Small intestine (tissue), 7 donors: ENCODE data around the gene NQO2. TPM values are rescaled to one million over a fixed set of nuclear protein-coding genes. Genes with fewer than 3 reads are reported as not detected.

Source experiments
- DNase-seq, 2 donors: peaks; one replicate each; pipeline versions ENCODE4 v3.0.0 to v3.0.0-alpha.2; 2013
- FAIRE-seq: peaks from 2 replicates; lab custom pipeline; 2012; peaks lifted over from hg19 to GRCh38; lab: Jason Lieb, UNC
- H3K27ac ChIP-seq, 3 donors: one replicate each; pipeline ENCODE4 v1.5.1; 2013; ENCODE audit warnings: low read length in 2 of 3, mild to moderate bottlenecking in 2 of 3, control low read depth in 1 of 3, inconsistent platforms in 1 of 3, low read depth in 1 of 3, moderate library complexity in 1 of 3
- H3K27me3 ChIP-seq, 3 donors: one replicate each; pipeline ENCODE4 v1.6.1; 2013; ENCODE audit warnings: low read length in 3 of 3, inconsistent platforms in 1 of 3; ENCODE audit not compliant: control insufficient read depth in 3 of 3, insufficient read depth in 3 of 3
- H3K36me3 ChIP-seq, 3 donors: one replicate each; pipeline ENCODE4 v1.6.1; 2013; ENCODE audit warnings: low read length in 3 of 3, inconsistent platforms in 1 of 3, low read depth in 1 of 3, mild to moderate bottlenecking in 1 of 3, moderate library complexity in 1 of 3; ENCODE audit not compliant: control insufficient read depth in 3 of 3, insufficient read depth in 2 of 3
- H3K4me1 ChIP-seq, 3 donors: one replicate each; pipeline ENCODE4 v1.6.1; 2013; ENCODE audit warnings: low read length in 2 of 3, inconsistent platforms in 1 of 3, low read depth in 1 of 3, mild to moderate bottlenecking in 1 of 3, moderate library complexity in 1 of 3; ENCODE audit not compliant: control insufficient read depth in 3 of 3, insufficient read depth in 2 of 3
- H3K4me3 ChIP-seq, 3 donors: one replicate each; pipeline ENCODE4 v1.5.1; 2013; ENCODE audit warnings: low read length in 3 of 3, control low read depth in 1 of 3, inconsistent platforms in 1 of 3, low read depth in 1 of 3, mild to moderate bottlenecking in 1 of 3, moderate library complexity in 1 of 3
- H3K9me3 ChIP-seq, 2 donors: one replicate each; pipeline ENCODE4 v1.6.1; 2013; ENCODE audit warnings: low read depth in 1 of 2, low read length in 1 of 2; ENCODE audit not compliant: control insufficient read depth in 2 of 2, insufficient read depth in 1 of 2
- WGBS, 3 donors: extraction: QIAGEN DNeasy Blood & Tissue Kit; methylation state at CpG; one replicate each; pipeline ENCODE4 v1.1.7; 2013; 5-methylcytosine and 5-hydroxymethylcytosine counted together
- polyA plus RNA-seq, 4 donors: library from polyadenylated mRNA; stranded (reverse) in 3 of 4; unstranded in 1 of 4; fragments of 200-250 nt in 3 of 4; fragments of 120-200 nt in 1 of 4; gene quantifications; one replicate each; pipeline versions ENCODE4 v1.2.1 to v1.2.3, GENCODE V29; 2013
- donor health status: healthy with polysubstance abuse.
- donor health status: control.
- donor health status: control.
- donor health status: Bipolar disorder and iron deficiency.
- donor health status: healthy.

Gene NQO2
- polyA plus RNA-seq, 4 donors, result 23.2 to 84.5 (median 58.9) TPM

DNA sequence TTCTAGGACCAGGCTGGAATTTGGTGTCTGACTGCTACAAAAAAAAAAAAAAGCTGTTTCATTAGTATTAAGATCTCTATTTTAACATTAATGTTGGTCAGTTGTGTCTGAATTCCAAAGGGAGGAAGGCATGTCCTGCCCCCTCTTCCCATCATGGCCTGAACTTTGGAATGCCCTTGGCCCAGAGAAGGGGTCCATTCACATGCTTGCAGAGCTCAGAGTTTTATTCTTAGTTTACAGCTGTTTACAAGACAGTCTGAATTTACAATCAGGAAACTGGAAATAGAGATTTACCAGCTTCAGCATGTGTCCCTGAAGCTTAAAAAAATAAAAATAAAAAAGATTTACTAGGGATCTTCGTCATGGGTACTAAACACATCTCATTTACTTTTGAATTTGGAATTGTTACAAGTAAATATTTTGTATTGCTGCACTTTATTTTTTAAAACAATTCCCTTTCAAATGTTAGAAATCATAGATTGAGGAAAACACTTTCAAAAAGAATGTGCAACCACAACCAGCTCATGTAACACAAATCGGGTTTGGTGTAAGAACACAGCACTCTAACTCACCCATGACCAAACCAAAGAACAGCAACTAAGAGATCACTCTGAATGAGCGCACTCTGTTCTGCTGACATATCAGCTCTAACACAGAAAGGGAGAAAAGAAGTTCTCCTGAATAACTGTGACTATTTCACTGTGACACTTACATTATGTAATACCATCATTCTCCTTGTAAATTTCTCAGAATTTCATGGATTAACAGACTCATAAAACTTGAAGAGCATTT, 21.7 kb upstream of the NQO2 start:
- WGBS, 3 donors, result 76 to 85% (median 78%) methylated on average over 3 of the region's 3 CpGs
- H3K4me1 ChIP-seq, result peaks cover 10 to 43% (median 11%) of the 10 kb centered on the region in 3 donors
- DNase-seq (peak in 1 of 2 donors; percentile 62), FAIRE-seq (no peak)
- H3K9me3 ChIP-seq, result no peaks in the 10 kb centered on the region
- H3K36me3 ChIP-seq, result no peaks in the 10 kb centered on the region
- H3K27me3 ChIP-seq, result no peaks in the 10 kb centered on the region
- no peak overlapping the region for H3K4me3 ChIP-seq
- peak overlapping the region in 1 of 3 donors; percentile 48 for H3K27ac ChIP-seq

DNA sequence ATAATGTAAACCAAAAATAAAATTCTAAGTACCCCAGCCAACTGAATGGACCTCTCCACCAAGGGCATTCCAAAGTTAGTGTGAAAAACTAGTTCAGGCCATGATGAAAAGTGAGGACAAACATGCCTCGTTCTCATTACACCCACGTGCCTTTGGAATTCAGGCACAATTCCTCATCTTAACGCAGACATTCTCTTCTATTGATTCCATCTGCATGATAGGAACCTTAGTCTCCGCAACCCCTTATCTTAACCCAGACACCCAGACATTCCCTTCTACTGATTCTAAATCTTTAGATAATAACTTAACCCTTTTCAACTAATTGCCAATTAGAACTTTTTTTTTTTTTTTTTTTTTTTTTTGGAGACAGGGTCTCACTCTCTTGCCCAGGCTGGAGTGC, 20.8 kb upstream of the NQO2 start:
- Histone ChIP-seq H3K4me3 (no peak overlapping the region), H3K36me3 (no peaks in the 10 kb centered on the region), H3K9me3 (no peaks in the 10 kb centered on the region), H3K27ac (no peak overlapping the region), H3K4me1 (peaks cover 11 to 52% (median 13%) of the 10 kb centered on the region in 3 donors), H3K27me3 (no peaks in the 10 kb centered on the region)
- WGBS, 3 donors, result 80 to 83% (median 83%) methylated on average over 4 of the region's 4 CpGs
- FAIRE-seq (no peak), DNase-seq (no peak)

DNA sequence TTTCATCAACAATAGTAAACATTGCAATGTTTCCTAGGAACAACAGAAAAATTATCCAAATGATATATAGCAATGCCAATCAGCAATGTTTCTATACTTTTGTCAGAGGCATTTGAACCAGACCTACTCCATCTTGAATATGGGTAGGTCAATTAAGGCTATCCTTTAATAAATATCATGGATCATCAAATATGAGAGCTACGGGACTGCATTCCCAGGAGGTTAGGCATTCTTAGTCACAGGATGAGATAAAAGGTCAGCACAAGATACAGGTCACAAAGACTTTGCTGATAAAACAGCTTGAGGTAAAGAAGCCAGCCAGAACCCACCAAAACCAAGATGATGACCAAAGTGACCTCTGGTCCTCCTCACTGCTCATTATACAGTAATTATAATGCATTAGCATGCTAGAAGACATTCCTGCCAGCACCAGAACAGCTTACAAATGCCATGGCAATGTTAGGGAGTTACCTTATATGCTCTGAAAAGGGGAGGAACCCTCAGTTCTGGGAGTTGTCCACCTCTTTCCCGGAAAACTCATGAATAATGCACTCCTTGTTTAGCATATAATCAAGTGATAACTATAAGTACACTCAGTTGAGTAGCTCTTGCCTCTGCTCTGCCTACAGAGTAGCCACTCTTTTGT, 19.8 kb upstream of the NQO2 start:
- 15 to 51% (median 22%) methylated on average over 2 of the region's 2 CpGs for WGBS, 3 donors
- DNase-seq, result peak; percentile 72 to 83
- FAIRE-seq, result no peak
- Histone ChIP-seq H3K4me1 (peaks cover 11 to 59% (median 13%) of the 10 kb centered on the region in 3 donors), H3K36me3 (no peaks in the 10 kb centered on the region), H3K4me3 (no peak overlapping the region), H3K9me3 (no peaks in the 10 kb centered on the region), H3K27ac (peak overlapping the region; percentile 47 to 78 (median 71)), H3K27me3 (no peaks in the 10 kb centered on the region)

DNA sequence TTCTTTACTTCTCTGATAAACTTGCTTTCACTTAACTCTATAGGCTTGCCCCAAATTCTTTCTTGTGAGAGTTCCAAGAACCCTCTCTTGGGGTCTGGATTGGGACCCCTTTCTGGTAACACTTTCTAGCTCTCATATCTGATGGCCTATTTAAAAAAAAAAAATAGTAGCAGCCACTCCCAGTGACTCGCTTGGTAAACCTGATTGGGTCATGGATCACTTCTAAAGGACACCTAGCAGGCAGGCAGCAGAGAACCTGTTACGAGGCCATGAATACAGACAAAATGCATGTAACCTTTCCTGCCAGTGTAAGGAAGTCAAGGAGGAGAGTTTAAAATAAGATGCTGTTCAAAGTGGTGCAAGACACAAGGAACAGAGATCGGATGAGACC, 19.2 kb upstream of the NQO2 start:
- no peak overlapping the region for H3K4me3 ChIP-seq
- 31 to 70% (median 48%) methylated on average over 3 of the region's 3 CpGs for WGBS, 3 donors
- H3K27me3 ChIP-seq, result no peaks in the 10 kb centered on the region
- no peaks in the 10 kb centered on the region for H3K36me3 ChIP-seq
- H3K9me3 ChIP-seq, result no peaks in the 10 kb centered on the region
- peak overlapping the region; percentile 47 to 78 (median 71) for H3K27ac ChIP-seq
- no peak for FAIRE-seq
- peak in 1 of 2 donors; percentile 74 for DNase-seq
- H3K4me1 ChIP-seq, result peaks cover 11 to 64% (median 13%) of the 10 kb centered on the region in 3 donors

DNA sequence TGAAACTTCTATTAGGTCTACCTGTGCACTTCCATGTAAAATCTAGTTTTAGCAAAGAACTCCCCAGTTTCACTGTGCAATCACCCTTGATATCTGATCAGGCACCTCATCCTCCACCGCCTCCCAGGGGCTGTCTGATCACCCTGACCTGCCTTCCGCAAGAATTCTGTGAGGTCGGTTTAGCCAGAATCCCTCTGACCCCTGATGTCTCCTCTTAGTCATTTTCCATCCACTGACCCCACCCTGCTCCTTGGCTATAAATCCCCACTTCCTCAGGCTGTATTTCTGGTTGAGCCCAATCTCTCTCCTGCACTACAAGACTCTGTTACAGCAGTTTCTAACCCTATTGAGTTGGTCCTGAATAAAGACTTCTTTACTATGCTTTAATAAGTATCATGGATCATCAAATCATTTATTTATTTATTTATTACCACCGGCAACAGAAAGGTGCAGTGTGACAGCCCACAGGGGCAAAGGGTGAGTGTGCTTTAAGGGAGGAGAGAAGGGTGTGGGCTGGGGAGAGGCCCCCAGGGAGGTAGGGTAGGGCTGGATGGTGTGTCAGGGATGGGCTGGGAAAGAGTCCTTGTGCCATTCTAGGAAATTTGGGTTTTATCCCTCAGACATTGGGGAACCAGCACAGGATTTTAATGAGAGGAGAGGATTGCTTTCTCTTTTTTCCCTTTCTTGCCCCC, 17.1 kb upstream of the NQO2 start:
- FAIRE-seq (no peak), DNase-seq (peak; percentile 80 to 91)
- no peak overlapping the region for H3K4me3 ChIP-seq
- 27 to 51% (median 45%) methylated on average over 4 of the region's 4 CpGs for WGBS, 3 donors
- peak overlapping the region; percentile 65 to 88 (median 73) for H3K27ac ChIP-seq
- H3K36me3 ChIP-seq, result no peaks in the 10 kb centered on the region
- H3K4me1 ChIP-seq, result peaks cover 13 to 81% (median 17%) of the 10 kb centered on the region in 3 donors
- no peaks in the 10 kb centered on the region for H3K27me3 ChIP-seq
- H3K9me3 ChIP-seq, result no peaks in the 10 kb centered on the region

DNA sequence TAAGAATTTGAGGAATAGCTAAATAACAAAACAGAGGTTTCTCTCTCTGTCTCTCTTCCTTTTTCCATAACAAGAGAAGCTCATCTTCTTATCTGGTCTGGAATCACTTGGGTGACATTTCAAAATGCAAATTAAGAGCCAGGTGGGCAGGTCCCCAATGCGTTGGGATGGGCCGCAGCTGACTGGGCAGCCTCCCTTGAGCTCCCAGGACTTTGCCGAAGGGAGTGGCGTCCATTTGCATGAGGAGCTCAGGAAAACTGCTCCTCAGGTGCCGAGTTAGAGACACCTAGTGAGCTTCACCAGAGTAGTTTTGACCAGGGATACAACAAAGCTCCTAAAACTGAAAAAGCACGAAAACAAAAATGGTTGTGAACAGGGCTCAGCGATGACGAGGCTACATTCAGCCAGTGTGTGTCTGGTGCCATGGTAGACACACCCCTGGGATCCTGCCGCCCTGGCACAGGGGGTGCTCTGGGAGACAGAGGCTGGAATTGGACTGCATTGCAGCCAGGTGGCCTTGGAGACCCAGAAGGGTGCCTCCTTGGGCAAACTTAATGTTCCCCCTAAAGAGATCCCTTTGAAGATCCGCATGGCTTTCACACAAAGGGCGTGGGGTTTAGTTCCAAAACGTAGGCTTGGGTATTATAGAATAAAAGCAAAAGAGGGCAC, 14.8 kb upstream of the NQO2 start:
- no peak for FAIRE-seq
- DNase-seq, result peak in 1 of 2 donors; percentile 75

DNA sequence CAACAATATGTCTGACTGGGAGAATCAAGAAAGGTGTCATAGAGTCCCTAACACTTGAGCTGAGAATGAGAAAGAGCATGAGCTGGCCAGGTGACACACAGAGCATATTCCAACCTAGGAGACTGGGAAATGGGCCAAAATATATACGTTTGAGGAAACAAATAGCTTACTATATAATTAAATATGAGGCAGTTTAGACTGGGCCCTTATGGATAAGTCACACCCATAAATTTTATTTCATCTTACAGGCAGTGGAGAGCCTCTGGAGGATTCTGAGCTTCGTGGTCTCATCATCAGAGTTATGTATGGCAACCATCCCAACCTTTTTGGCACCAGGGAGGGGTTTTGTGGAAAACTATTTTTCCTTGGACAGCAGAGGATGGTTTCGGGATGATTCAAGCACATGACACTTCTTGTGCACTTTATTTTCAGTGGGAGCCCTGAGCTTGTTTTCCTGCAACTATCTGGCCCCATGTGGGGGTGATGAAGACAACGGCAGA, 12.9 kb upstream of the NQO2 start:
- WGBS, 3 donors, result 20 to 40% (median 33%) methylated on average over 4 of the region's 4 CpGs
- H3K27ac ChIP-seq, result peak overlapping the region; percentile 58 to 99 (median 97)

More for the DNA sequence above, 14.8 kb upstream of the NQO2 start:
- H3K27ac ChIP-seq, result peak overlapping the region; percentile 85 to 96 (median 91)
- no peaks in the 10 kb centered on the region for H3K27me3 ChIP-seq
- H3K36me3 ChIP-seq, result no peaks in the 10 kb centered on the region
- H3K4me3 ChIP-seq, result no peak overlapping the region
- H3K4me1 ChIP-seq, result peaks cover 18 to 75% (median 22%) of the 10 kb centered on the region in 3 donors
- WGBS, 3 donors, result 20 to 63% (median 44%) methylated on average over 12 of the region's 12 CpGs
- H3K9me3 ChIP-seq, result no peaks in the 10 kb centered on the region

More for the DNA sequence above, 12.9 kb upstream of the NQO2 start:
- Histone ChIP-seq H3K4me3 (no peak overlapping the region), H3K36me3 (no peaks in the 10 kb centered on the region), H3K9me3 (no peaks in the 10 kb centered on the region), H3K4me1 (peaks cover 11 to 66% (median 13%) of the 10 kb centered on the region in 3 donors), H3K27me3 (no peaks in the 10 kb centered on the region)
- DNase-seq (peak in 1 of 2 donors; percentile 95), FAIRE-seq (no peak)
